ENCODE results near the gene LAMB4.

DNA sequence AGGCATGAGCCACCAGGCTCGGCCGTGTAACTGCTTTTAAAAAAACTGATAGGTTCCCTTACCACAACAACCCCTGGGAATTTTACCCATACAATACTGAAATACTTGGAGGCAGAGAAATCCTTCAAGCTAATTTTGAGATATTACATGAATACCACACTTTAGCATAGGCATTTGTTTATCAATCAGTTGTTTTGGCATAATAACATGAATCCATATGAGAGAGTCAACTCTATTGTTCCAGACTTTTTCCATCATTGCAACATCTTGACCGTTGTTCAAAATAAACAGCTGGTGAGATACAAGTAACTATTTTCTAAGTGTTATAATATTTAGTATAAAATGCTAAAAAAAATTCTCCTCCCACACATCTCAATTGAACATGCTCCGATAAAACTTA lies 36.8 kb downstream of the LAMB4 start:
- TF ChIP-seq, protein P1, sequence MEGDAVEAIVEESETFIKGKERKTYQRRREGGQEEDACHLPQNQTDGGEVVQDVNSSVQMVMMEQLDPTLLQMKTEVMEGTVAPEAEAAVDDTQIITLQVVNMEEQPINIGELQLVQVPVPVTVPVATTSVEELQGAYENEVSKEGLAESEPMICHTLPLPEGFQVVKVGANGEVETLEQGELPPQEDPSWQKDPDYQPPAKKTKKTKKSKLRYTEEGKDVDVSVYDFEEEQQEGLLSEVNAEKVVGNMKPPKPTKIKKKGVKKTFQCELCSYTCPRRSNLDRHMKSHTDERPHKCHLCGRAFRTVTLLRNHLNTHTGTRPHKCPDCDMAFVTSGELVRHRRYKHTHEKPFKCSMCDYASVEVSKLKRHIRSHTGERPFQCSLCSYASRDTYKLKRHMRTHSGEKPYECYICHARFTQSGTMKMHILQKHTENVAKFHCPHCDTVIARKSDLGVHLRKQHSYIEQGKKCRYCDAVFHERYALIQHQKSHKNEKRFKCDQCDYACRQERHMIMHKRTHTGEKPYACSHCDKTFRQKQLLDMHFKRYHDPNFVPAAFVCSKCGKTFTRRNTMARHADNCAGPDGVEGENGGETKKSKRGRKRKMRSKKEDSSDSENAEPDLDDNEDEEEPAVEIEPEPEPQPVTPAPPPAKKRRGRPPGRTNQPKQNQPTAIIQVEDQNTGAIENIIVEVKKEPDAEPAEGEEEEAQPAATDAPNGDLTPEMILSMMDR (IDR thresholded peaks at IDR 0.05), result no peak
- TF ChIP-seq POLR2A (IDR thresholded peaks at IDR 0.05), result no peak

Measured in body of pancreas (tissue), 4 donors.